K562 (cell line): ENCODE results near the gene ARV1. TPM values are rescaled to one million over a fixed set of nuclear protein-coding genes. Genes with fewer than 3 reads are reported as not detected.
A peak's percentile ranks its signal among the peaks of the same experiment; 100 is the strongest.

Experiments used
- FOXJ2 ChIP-seq: fragments of 200-800 bp; sonication (Bioruptor generic); IDR thresholded peaks from 2 replicates; pipeline ENCODE4 v1.6.1; 2016; ENCODE audit warnings: missing genetic modification characterization, missing compliant biosample characterization
- HDAC3 ChIP-seq: fragments of 450-650 bp; IDR thresholded peaks from 2 replicates; pipeline ENCODE4 v1.6.1; 2018; ENCODE audit warnings: borderline replicate concordance, mild to moderate bottlenecking, moderate library complexity; ENCODE audit not compliant: partially characterized antibody
- ILF3 ChIP-seq: fragments of 450-650 bp; IDR thresholded peaks from 2 replicates; pipeline ENCODE4 v1.6.1; 2018; ENCODE audit warnings: antibody characterized with exemption, mild to moderate bottlenecking, moderate library complexity, borderline replicate concordance
- LCOR ChIP-seq: sonication (generic); formaldehyde crosslinking; IDR thresholded peaks from 2 replicates; pipeline ENCODE4 v1.8.0; 2022; ENCODE audit warnings: mild to moderate bottlenecking, missing genetic modification reagents
- NFRKB ChIP-seq: fragments of 450-650 bp; IDR thresholded peaks from 2 replicates; pipeline ENCODE4 v1.6.1; 2016; ENCODE audit warnings: low read depth
- PRMT5 ChIP-seq: sonication (generic); formaldehyde crosslinking; IDR thresholded peaks from 2 replicates; pipeline ENCODE4 v1.5.0; 2020; ENCODE audit warnings: missing genetic modification reagents
- RAD51 ChIP-seq: fragments of 450-650 bp; IDR thresholded peaks from 2 replicates; pipeline ENCODE4 v1.7.1; 2016; ENCODE audit warnings: low read depth, mild to moderate bottlenecking, borderline replicate concordance
- SP2 ChIP-seq: IDR thresholded peaks from 2 replicates; pipeline ENCODE4 v1.6.1; 2011; ENCODE audit warnings: mild to moderate bottlenecking, low read depth, low read length, moderate library complexity; ENCODE audit not compliant: poor library complexity, severe bottlenecking; ENCODE audit errors: extremely low read depth
- THRAP3 ChIP-seq: fragments of 450-650 bp; IDR thresholded peaks from 2 replicates; pipeline ENCODE4 v1.6.1; 2016; ENCODE audit warnings: mild to moderate bottlenecking, inconsistent platforms, borderline replicate concordance
- TOE1 ChIP-seq, 2 experiments: fragments of 450-650 bp in 1 of 2; sonication (generic) in 1 of 2; formaldehyde crosslinking in 1 of 2; IDR thresholded peaks; 2 replicates each; pipeline versions ENCODE4 v1.7.1 to v1.8.0; 2016 to 2022; ENCODE audit warnings: borderline replicate concordance in 2 of 2, mild to moderate bottlenecking in 2 of 2, antibody characterized with exemption in 1 of 2, inconsistent platforms in 1 of 2, low read depth in 1 of 2, missing genetic modification reagents in 1 of 2, moderate library complexity in 1 of 2
- WHSC1 ChIP-seq: IDR thresholded peaks from one replicate; pipeline ENCODE4 v1.6.1; 2012; ENCODE audit warnings: low read length, control low read depth, inconsistent platforms
- XRCC5 ChIP-seq: fragments of 200-400 bp; formaldehyde crosslinking; IDR thresholded peaks from 2 replicates; pipeline ENCODE4 v1.6.1; 2017; ENCODE audit warnings: low read depth, mild to moderate bottlenecking, low read length
- ZC3H4 ChIP-seq: sonication (generic); formaldehyde crosslinking; IDR thresholded peaks from 2 replicates; pipeline ENCODE4 v1.9.0; 2021; ENCODE audit warnings: missing genetic modification reagents, borderline replicate concordance
- ZC3H8 ChIP-seq: fragments of 450-650 bp; IDR thresholded peaks from 2 replicates; pipeline ENCODE4 v1.6.1; 2017
- ZEB2 ChIP-seq: fragments of 450-650 bp; IDR thresholded peaks from 2 replicates; pipeline ENCODE4 v1.6.1; 2016
- ZKSCAN3 ChIP-seq: fragments of 250-450 bp; sonication (Bioruptor Pico); IDR thresholded peaks from 2 replicates; pipeline ENCODE4 v1.4.0; 2020
- ZNF3 ChIP-seq: fragments of 250-450 bp; sonication (Bioruptor Pico); IDR thresholded peaks from 2 replicates; pipeline ENCODE4 v1.5.0; 2021; ENCODE audit warnings: mild to moderate bottlenecking, moderate library complexity
- ZNF449 ChIP-seq: fragments of 250-450 bp; sonication (Bioruptor Pico); IDR thresholded peaks from 2 replicates; pipeline ENCODE4 v1.8.0; 2022; ENCODE audit warnings: moderate library complexity, mild to moderate bottlenecking, inconsistent platforms
- ZNF57 ChIP-seq: fragments of 450-650 bp; formaldehyde crosslinking; IDR thresholded peaks from 2 replicates; pipeline ENCODE4 v1.4.0; 2020; ENCODE audit warnings: mild to moderate bottlenecking, moderate library complexity
- polyA plus RNA-seq, 8 experiments: library from polyadenylated mRNA; depleted of rRNA in 4 of 8; stranded (reverse) in 5 of 8; unstranded in 3 of 8; fragments of >200 nt; fragmentation: Nextera tagmentation in 2 of 8; fragmentation: Illumina TruSeq in 1 of 8; extraction: Ambion mirVana in 2 of 8; extraction: Trizol in 1 of 8; gene quantifications; 2 replicates each; pipeline versions ENCODE4 v1.2.1 to v1.2.3, GENCODE V29; 2011 to 2014; ENCODE audit warnings: inconsistent platforms in 1 of 8, missing spikeins in 1 of 8
- total RNA-seq, 7 experiments: library from RNA; depleted of rRNA in 6 of 7; stranded (reverse); fragments of >200 nt in 6 of 7; fragmentation: Illumina TruSeq in 2 of 7; extraction: Trizol in 2 of 7; gene quantifications; 2 replicates each; pipeline versions ENCODE4 v1.2.1 to v1.2.3, GENCODE V29; 2011 to 2021; ENCODE audit warnings: low replicate concordance in 1 of 7
- TF ChIP-seq, protein P1 (sequence below): sonication (generic); formaldehyde crosslinking; IDR thresholded peaks from 2 replicates; pipeline ENCODE4 v1.9.0; 2022; ENCODE audit warnings: mild to moderate bottlenecking, missing genetic modification reagents
- TF ChIP-seq, protein P2 (sequence below): sonication (generic); formaldehyde crosslinking; IDR thresholded peaks from 2 replicates; pipeline ENCODE4 v1.8.1; 2023; ENCODE audit warnings: missing genetic modification reagents, mild to moderate bottlenecking, borderline replicate concordance

ARV1 gene
- total and polyA plus RNA-seq, 9 of the 15 experiments (the other 6 are each of a cell fraction or from before 2014, with no cell fraction given) = 54.8 to 139 (median 74.0) TPM

- TF ChIP-seq ILF3 (no peak), THRAP3 (no peak), ZC3H4 (CRISPR knock-in tag) (no peak), LCOR (CRISPR knock-in tag) (no peak), HDAC3 (no peak), TOE1 (IDR thresholded peaks at IDR 0.05; ENCODE audit: borderline replicate concordance) (no peak), TOE1 (CRISPR knock-in tag; IDR thresholded peaks at IDR 0.05; ENCODE audit: borderline replicate concordance, low read depth) (no peak), ZNF3 (CRISPR knock-in tag) (no peak), ZKSCAN3 (CRISPR knock-in tag) (no peak), XRCC5 (no peak), ZC3H8 (no peak), NFRKB (no peak), SP2 (no peak), FOXJ2 (tag) (no peak), RAD51 (no peak), WHSC1 (no peak), ZEB2 (peak; percentile 18; the same call in 1 of the 2 replicates), PRMT5 (CRISPR knock-in tag) (no peak), ZNF449 (CRISPR knock-in tag) (no peak), ZNF57 (CRISPR knock-in tag) (no peak)
- TF ChIP-seq, protein P1, sequence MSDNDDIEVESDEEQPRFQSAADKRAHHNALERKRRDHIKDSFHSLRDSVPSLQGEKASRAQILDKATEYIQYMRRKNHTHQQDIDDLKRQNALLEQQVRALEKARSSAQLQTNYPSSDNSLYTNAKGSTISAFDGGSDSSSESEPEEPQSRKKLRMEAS (CRISPR knock-in tag) = no peak
- TF ChIP-seq, protein P2, sequence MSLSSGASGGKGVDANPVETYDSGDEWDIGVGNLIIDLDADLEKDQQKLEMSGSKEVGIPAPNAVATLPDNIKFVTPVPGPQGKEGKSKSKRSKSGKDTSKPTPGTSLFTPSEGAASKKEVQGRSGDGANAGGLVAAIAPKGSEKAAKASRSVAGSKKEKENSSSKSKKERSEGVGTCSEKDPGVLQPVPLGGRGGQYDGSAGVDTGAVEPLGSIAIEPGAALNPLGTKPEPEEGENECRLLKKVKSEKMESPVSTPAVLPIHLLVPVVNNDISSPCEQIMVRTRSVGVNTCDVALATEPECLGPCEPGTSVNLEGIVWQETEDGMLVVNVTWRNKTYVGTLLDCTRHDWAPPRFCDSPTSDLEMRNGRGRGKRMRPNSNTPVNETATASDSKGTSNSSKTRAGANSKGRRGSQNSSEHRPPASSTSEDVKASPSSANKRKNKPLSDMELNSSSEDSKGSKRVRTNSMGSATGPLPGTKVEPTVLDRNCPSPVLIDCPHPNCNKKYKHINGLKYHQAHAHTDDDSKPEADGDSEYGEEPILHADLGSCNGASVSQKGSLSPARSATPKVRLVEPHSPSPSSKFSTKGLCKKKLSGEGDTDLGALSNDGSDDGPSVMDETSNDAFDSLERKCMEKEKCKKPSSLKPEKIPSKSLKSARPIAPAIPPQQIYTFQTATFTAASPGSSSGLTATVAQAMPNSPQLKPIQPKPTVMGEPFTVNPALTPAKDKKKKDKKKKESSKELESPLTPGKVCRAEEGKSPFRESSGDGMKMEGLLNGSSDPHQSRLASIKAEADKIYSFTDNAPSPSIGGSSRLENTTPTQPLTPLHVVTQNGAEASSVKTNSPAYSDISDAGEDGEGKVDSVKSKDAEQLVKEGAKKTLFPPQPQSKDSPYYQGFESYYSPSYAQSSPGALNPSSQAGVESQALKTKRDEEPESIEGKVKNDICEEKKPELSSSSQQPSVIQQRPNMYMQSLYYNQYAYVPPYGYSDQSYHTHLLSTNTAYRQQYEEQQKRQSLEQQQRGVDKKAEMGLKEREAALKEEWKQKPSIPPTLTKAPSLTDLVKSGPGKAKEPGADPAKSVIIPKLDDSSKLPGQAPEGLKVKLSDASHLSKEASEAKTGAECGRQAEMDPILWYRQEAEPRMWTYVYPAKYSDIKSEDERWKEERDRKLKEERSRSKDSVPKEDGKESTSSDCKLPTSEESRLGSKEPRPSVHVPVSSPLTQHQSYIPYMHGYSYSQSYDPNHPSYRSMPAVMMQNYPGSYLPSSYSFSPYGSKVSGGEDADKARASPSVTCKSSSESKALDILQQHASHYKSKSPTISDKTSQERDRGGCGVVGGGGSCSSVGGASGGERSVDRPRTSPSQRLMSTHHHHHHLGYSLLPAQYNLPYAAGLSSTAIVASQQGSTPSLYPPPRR (CRISPR knock-in tag) = no peak
These were observed 62.2 kb downstream of the ARV1 start (continued) for GRCh38 chr1:231040800-231041718.
